HepG2 (cell line): ENCODE data around the gene FOXE3. TPM values are rescaled to one million over a fixed set of nuclear protein-coding genes. Genes with fewer than 3 reads are reported as not detected.

Experiments used
- ATAC-seq: fragments of 200-7000 bp; cut with Tn5 transposase; 3 replicates; pipeline ENCODE4 v1.9.1; 2020; ENCODE audit warnings: mild to moderate bottlenecking, moderate library complexity
- BruUV-seq: library from RNA; stranded (reverse); fragments of 400-500 nt; replicated peaks from 2 replicates; lab custom pipeline; 2021; lab: Mats Ljungman, UMichigan
- CTCF ChIA-PET: fragments of 300-600 bp; formaldehyde crosslinking; extraction: SDS; loops from one replicate; lab custom pipeline; 2021; ENCODE audit warnings: low total read pairs, inconsistent platforms, low intra/inter-chr PET ratio; lab: Yijun Ruan, JAX
- POLR2A ChIA-PET: fragments of 350-600 bp; sonication (Branson Sonifier 250); formaldehyde crosslinking; loops from one replicate; lab custom pipeline; 2020; ENCODE audit warnings: antibody characterized with exemption, inconsistent platforms; lab: Yijun Ruan, JAX
- DNase-seq: peaks from one replicate; pipeline ENCODE4 v3.0.0-alpha.2; 2015; ENCODE audit warnings: low spot score
- FAIRE-seq: peaks from 3 replicates; lab custom pipeline; 2011; peaks lifted over from hg19 to GRCh38; lab: Jason Lieb, UNC
- H2AFZ ChIP-seq: one replicate; pipeline ENCODE4 v1.6.1; 2011; ENCODE audit warnings: low read length, inconsistent platforms
- H3K27ac ChIP-seq: fragments of 300-600 bp; 3 replicates; pipeline ENCODE4 v1.8.0; 2011; ENCODE audit warnings: mixed run types, mild to moderate bottlenecking, mixed read lengths, low read length, inconsistent platforms; ENCODE audit not compliant: insufficient read depth; ENCODE audit errors: extremely low read length
- H3K27me3 ChIP-seq, 2 experiments: fragments of 200-600 bp in 1 of 2; 2 replicates in 1 of 2; 3 replicates in 1 of 2; pipeline versions ENCODE4 v1.6.0 to v1.8.0; 2011; ENCODE audit warnings: low read length in 2 of 2, mild to moderate bottlenecking in 2 of 2, moderate library complexity in 2 of 2, inconsistent platforms in 1 of 2; ENCODE audit not compliant: insufficient read depth in 2 of 2, control insufficient read depth in 1 of 2
- H3K36me3 ChIP-seq, 2 experiments: fragments of 200-600 bp in 1 of 2; replicated peaks in 1 of 2; 2 replicates in 1 of 2; 3 replicates in 1 of 2; pipeline versions ENCODE4 v1.5.1 to v1.8.0; 2011; ENCODE audit warnings: low read length in 2 of 2, inconsistent platforms in 1 of 2; ENCODE audit not compliant: insufficient read depth in 2 of 2, control insufficient read depth in 1 of 2
- H3K4me1 ChIP-seq: 2 replicates; pipeline ENCODE4 v1.5.1; 2012; ENCODE audit warnings: low read length, inconsistent platforms; ENCODE audit not compliant: insufficient read depth
- H3K4me2 ChIP-seq: 2 replicates; pipeline ENCODE4 v1.6.0; 2011; ENCODE audit warnings: low read depth, low read length, inconsistent platforms
- H3K4me3 ChIP-seq, 3 experiments: fragments of 200-600 bp in 1 of 3; sonication (generic), shearing (Covaris generic) in 1 of 3; replicated peaks in 1 of 3; 2 replicates each; pipeline ENCODE4 v1.5.1; 2011 to 2016; ENCODE audit warnings: low read length in 3 of 3, inconsistent platforms in 2 of 3, low read depth in 2 of 3, mild to moderate bottlenecking in 2 of 3, control low read depth in 1 of 3, mixed read lengths in 1 of 3; ENCODE audit not compliant: insufficient read depth in 1 of 3
- H3K79me2 ChIP-seq: one replicate; pipeline ENCODE4 v1.6.1; 2011; ENCODE audit warnings: low read length, inconsistent platforms; ENCODE audit not compliant: insufficient read depth
- H3K9ac ChIP-seq: 2 replicates; pipeline ENCODE4 v1.6.0; 2011; ENCODE audit warnings: mild to moderate bottlenecking, low read depth, low read length, inconsistent platforms; ENCODE audit not compliant: insufficient read depth
- H3K9me3 ChIP-seq: 2 replicates; pipeline ENCODE4 v1.5.1; 2012; ENCODE audit warnings: mild to moderate bottlenecking, low read length
- H4K20me1 ChIP-seq: 2 replicates; pipeline ENCODE4 v1.6.0; 2011; ENCODE audit warnings: inconsistent platforms, mild to moderate bottlenecking, low read length, moderate library complexity; ENCODE audit not compliant: insufficient read depth
- DMAP1 ChIP-seq: IDR thresholded peaks from 2 replicates; pipeline ENCODE4 v1.6.1; 2016
- ELF3 ChIP-seq: IDR thresholded peaks from 2 replicates; pipeline ENCODE4 v1.6.1; 2016; ENCODE audit warnings: missing genetic modification reagents, missing compliant biosample characterization
- ERF ChIP-seq: IDR thresholded peaks from 2 replicates; pipeline ENCODE4 v1.6.1; 2018; ENCODE audit warnings: missing biosample characterization, missing genetic modification reagents
- FOXA1 ChIP-seq, 2 experiments: fragments of 450-650 bp in 1 of 2; sonication (generic) in 1 of 2; formaldehyde crosslinking in 1 of 2; IDR thresholded peaks; 2 replicates each; pipeline versions ENCODE4 v1.4.0 to v1.6.1; 2016 to 2020; ENCODE audit warnings: missing genetic modification reagents in 1 of 2
- HDAC2 ChIP-seq: sonication (generic); formaldehyde crosslinking; IDR thresholded peaks from 2 replicates; pipeline ENCODE4 v1.4.0; 2020; ENCODE audit warnings: missing genetic modification reagents
- KDM2A ChIP-seq: sonication (generic); formaldehyde crosslinking; IDR thresholded peaks from 2 replicates; pipeline ENCODE4 v1.4.0; 2020; ENCODE audit warnings: low read depth, missing genetic modification reagents, borderline replicate concordance
- NCOA2 ChIP-seq: sonication (generic); formaldehyde crosslinking; IDR thresholded peaks from 2 replicates; pipeline ENCODE4 v1.8.0; 2022; ENCODE audit warnings: inconsistent platforms
- ZNF30 ChIP-seq: sonication (generic); formaldehyde crosslinking; IDR thresholded peaks from 2 replicates; pipeline ENCODE4 v1.5.0; 2020; ENCODE audit warnings: mild to moderate bottlenecking, missing genetic modification reagents
- ZNF432 ChIP-seq: sonication (generic); formaldehyde crosslinking; IDR thresholded peaks from 2 replicates; pipeline ENCODE4 v1.5.0; 2020; ENCODE audit warnings: missing genetic modification reagents, mild to moderate bottlenecking, borderline replicate concordance
- ZNF441 ChIP-seq: sonication (generic); formaldehyde crosslinking; IDR thresholded peaks from 2 replicates; pipeline ENCODE4 v1.7.0; 2021; ENCODE audit warnings: missing genetic modification reagents, borderline replicate concordance
- ZNF792 ChIP-seq: IDR thresholded peaks from 2 replicates; pipeline ENCODE4 v1.6.1; 2016
- WGBS: methylation state at CpG from one replicate; pipeline ENCODE4 v1.1.6; 2017; ENCODE audit warnings: low lambda C conversion rate; 5-methylcytosine and 5-hydroxymethylcytosine counted together
- in situ Hi-C: cut with HindIII; loops from 2 replicates; pipeline ENCODE4 v1.10.0; 2017; ENCODE audit warnings: low pct_unique_long_range_greater_than_20kb; ENCODE audit not compliant: extremely low pct_ligation_motif_present
- intact Hi-C: fragments of 100-400 bp; cut with micrococcal nuclease; formaldehyde crosslinking; loops from one replicate; pipeline ENCODE4 v1.10.0; 2022; ENCODE audit not compliant: unreplicated experiment
- polyA plus RNA-seq, 8 experiments: library from polyadenylated mRNA; depleted of rRNA in 3 of 8; stranded (reverse) in 7 of 8; unstranded in 1 of 8; fragments of >200 nt; fragmentation: Illumina TruSeq in 4 of 8; extraction: Trizol in 4 of 8; gene quantifications; 2 replicates each; pipeline versions ENCODE4 v1.2.1 to v1.2.3, GENCODE V29; 2011 to 2016; ENCODE audit warnings: low read depth in 4 of 8, missing spikeins in 1 of 8, mixed read lengths in 1 of 8; ENCODE audit not compliant: insufficient read depth in 1 of 8
- total RNA-seq, 5 experiments: library from RNA; depleted of rRNA; stranded (reverse); fragments of >200 nt; fragmentation: Illumina TruSeq; extraction: Trizol; gene quantifications; 2 replicates each; pipeline ENCODE4 v1.2.3, GENCODE V29; 2016; ENCODE audit warnings: low read depth in 1 of 5
- TF ChIP-seq, protein P1 (sequence below): sonication (generic); formaldehyde crosslinking; IDR thresholded peaks from 2 replicates; pipeline ENCODE4 v1.5.0; 2020; ENCODE audit warnings: mild to moderate bottlenecking, missing genetic modification reagents, borderline replicate concordance
- TF ChIP-seq, protein P2 (sequence below): sonication (generic); formaldehyde crosslinking; IDR thresholded peaks from 2 replicates; pipeline ENCODE4 v1.5.0; 2020; ENCODE audit warnings: mild to moderate bottlenecking, missing genetic modification reagents, borderline replicate concordance
- TF ChIP-seq, protein P3 (sequence below): sonication (generic); formaldehyde crosslinking; IDR thresholded peaks from 2 replicates; pipeline ENCODE4 v1.8.1; 2023; ENCODE audit warnings: mild to moderate bottlenecking, missing genetic modification reagents

FOXE3 gene
- total and polyA plus RNA-seq, 2 of the 13 experiments (the other 11 are each of a cell fraction or from before 2014, with no cell fraction given), result not detected

DNA sequence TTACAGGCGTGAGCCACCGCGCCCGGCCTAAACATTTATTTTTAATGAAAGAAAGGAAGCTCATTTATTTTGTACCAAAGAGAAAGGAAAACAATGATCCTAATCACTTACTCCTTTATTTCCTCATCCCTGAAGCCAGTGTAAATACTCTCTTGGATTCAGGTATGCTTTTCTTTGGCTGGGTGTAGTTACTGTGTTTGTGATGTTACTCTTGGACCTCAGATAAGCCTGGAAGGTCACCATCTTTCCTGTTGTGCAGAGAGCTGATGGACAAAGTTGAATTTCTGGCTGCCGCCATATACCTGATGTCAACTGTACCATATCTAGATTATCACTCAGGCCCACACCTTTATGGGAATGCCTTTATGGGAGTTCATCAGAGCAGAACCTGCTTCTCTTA, 35.4 kb upstream of the FOXE3 start:
- BruUV-seq, result no TSS peak
- ChIA-PET CTCF (no interaction called here), POLR2A (no interaction called here)
- Histone ChIP-seq H3K4me3 (no peak overlapping the region), H3K27me3 (no peaks in the 10 kb centered on the region), H3K79me2 (no peaks in the 10 kb centered on the region), H4K20me1 (no peaks in the 10 kb centered on the region), H3K4me2 (no peak overlapping the region), H2AFZ (no peak overlapping the region), H3K27ac (peak overlapping the region; percentile 55), H3K9me3 (no peaks in the 10 kb centered on the region), H3K4me1 (peaks cover 78% of the 10 kb centered on the region), H3K9ac (no peak overlapping the region), H3K36me3 (peaks cover 0 to 4% of the 10 kb centered on the region in 2 experiments; a peak in 1 of 5 replicates)
- FAIRE-seq (peak; percentile 44), ATAC-seq (peak; percentile 57), DNase-seq (peak; percentile 72)
- WGBS, result 82% methylated on average over 5 of the region's 5 CpGs
- intact Hi-C loops (no loop called here), in situ Hi-C loops (no loop called here)
- TF ChIP-seq KDM2A (CRISPR knock-in tag) (no peak), DMAP1 (CRISPR knock-in tag) (no peak), ZNF30 (CRISPR knock-in tag) (no peak), ZNF432 (CRISPR knock-in tag) (no peak), FOXA1 (IDR thresholded peaks at IDR 0.05) (no peak), FOXA1 (CRISPR knock-in tag; IDR thresholded peaks at IDR 0.05) (0 out of 2 replicates have a peak, but pooled peaks have one; percentile 48), ZNF441 (no peak), ERF (CRISPR knock-in tag) (no peak), NCOA2 (CRISPR knock-in tag) (peak; percentile 47; the same call in 1 of the 2 replicates), ZNF792 (CRISPR knock-in tag) (0 out of 2 replicates have a peak, but pooled peaks have one; percentile 37), ELF3 (CRISPR knock-in tag) (0 out of 2 replicates have a peak, but pooled peaks have one; percentile 21), HDAC2 (CRISPR knock-in tag) (0 out of 2 replicates have a peak, but pooled peaks have one; percentile 43)
- TF ChIP-seq, protein P1, sequence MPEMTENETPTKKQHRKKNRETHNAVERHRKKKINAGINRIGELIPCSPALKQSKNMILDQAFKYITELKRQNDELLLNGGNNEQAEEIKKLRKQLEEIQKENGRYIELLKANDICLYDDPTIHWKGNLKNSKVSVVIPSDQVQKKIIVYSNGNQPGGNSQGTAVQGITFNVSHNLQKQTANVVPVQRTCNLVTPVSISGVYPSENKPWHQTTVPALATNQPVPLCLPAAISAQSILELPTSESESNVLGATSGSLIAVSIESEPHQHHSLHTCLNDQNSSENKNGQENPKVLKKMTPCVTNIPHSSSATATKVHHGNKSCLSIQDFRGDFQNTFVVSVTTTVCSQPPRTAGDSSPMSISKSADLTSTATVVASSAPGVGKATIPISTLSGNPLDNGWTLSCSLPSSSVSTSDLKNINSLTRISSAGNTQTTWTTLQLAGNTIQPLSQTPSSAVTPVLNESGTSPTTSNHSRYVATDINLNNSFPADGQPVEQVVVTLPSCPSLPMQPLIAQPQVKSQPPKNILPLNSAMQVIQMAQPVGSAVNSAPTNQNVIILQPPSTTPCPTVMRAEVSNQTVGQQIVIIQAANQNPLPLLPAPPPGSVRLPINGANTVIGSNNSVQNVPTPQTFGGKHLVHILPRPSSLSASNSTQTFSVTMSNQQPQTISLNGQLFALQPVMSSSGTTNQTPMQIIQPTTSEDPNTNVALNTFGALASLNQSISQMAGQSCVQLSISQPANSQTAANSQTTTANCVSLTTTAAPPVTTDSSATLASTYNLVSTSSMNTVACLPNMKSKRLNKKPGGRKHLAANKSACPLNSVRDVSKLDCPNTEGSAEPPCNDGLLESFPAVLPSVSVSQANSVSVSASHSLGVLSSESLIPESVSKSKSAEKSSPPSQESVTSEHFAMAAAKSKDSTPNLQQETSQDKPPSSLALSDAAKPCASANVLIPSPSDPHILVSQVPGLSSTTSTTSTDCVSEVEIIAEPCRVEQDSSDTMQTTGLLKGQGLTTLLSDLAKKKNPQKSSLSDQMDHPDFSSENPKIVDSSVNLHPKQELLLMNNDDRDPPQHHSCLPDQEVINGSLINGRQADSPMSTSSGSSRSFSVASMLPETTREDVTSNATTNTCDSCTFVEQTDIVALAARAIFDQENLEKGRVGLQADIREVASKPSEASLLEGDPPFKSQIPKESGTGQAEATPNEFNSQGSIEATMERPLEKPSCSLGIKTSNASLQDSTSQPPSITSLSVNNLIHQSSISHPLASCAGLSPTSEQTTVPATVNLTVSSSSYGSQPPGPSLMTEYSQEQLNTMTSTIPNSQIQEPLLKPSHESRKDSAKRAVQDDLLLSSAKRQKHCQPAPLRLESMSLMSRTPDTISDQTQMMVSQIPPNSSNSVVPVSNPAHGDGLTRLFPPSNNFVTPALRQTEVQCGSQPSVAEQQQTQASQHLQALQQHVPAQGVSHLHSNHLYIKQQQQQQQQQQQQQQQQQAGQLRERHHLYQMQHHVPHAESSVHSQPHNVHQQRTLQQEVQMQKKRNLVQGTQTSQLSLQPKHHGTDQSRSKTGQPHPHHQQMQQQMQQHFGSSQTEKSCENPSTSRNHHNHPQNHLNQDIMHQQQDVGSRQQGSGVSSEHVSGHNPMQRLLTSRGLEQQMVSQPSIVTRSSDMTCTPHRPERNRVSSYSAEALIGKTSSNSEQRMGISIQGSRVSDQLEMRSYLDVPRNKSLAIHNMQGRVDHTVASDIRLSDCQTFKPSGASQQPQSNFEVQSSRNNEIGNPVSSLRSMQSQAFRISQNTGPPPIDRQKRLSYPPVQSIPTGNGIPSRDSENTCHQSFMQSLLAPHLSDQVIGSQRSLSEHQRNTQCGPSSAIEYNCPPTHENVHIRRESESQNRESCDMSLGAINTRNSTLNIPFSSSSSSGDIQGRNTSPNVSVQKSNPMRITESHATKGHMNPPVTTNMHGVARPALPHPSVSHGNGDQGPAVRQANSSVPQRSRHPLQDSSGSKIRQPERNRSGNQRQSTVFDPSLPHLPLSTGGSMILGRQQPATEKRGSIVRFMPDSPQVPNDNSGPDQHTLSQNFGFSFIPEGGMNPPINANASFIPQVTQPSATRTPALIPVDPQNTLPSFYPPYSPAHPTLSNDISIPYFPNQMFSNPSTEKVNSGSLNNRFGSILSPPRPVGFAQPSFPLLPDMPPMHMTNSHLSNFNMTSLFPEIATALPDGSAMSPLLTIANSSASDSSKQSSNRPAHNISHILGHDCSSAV (CRISPR knock-in tag), result no peak
- TF ChIP-seq, protein P2, sequence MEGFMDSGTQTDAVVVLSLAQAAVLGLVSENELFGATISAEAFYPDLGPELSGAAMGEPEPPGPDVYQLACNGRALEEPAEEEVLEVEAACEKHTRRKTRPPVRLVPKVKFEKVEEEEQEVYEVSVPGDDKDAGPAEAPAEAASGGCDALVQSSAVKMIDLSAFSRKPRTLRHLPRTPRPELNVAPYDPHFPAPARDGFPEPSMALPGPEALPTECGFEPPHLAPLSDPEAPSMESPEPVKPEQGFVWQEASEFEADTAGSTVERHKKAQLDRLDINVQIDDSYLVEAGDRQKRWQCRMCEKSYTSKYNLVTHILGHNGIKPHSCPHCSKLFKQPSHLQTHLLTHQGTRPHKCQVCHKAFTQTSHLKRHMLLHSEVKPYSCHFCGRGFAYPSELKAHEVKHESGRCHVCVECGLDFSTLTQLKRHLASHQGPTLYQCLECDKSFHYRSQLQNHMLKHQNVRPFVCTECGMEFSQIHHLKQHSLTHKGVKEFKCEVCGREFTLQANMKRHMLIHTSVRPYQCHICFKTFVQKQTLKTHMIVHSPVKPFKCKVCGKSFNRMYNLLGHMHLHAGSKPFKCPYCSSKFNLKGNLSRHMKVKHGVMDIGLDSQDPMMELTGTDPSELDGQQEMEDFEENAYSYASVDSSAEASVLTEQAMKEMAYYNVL (CRISPR knock-in tag), result peak; percentile 95
- TF ChIP-seq, protein P3, sequence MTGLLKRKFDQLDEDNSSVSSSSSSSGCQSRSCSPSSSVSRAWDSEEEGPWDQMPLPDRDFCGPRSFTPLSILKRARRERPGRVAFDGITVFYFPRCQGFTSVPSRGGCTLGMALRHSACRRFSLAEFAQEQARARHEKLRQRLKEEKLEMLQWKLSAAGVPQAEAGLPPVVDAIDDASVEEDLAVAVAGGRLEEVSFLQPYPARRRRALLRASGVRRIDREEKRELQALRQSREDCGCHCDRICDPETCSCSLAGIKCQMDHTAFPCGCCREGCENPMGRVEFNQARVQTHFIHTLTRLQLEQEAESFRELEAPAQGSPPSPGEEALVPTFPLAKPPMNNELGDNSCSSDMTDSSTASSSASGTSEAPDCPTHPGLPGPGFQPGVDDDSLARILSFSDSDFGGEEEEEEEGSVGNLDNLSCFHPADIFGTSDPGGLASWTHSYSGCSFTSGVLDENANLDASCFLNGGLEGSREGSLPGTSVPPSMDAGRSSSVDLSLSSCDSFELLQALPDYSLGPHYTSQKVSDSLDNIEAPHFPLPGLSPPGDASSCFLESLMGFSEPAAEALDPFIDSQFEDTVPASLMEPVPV (CRISPR knock-in tag), result no peak
